Inferior parietal cortex (tissue), 1 donor: ENCODE results near the gene SCGB1D2.
"Not testable (repeated sequence)": the region's sequence is repeated elsewhere in the genome, so short reads cannot be mapped to it uniquely, and the experiment has no call there.

Experiments
- DNase-seq: peaks from one replicate; pipeline ENCODE4 v3.0.0-alpha.2; 2016; ENCODE audit errors: extremely low spot score

SCGB1D2 gene, protein sequence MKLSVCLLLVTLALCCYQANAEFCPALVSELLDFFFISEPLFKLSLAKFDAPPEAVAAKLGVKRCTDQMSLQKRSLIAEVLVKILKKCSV

DNA sequence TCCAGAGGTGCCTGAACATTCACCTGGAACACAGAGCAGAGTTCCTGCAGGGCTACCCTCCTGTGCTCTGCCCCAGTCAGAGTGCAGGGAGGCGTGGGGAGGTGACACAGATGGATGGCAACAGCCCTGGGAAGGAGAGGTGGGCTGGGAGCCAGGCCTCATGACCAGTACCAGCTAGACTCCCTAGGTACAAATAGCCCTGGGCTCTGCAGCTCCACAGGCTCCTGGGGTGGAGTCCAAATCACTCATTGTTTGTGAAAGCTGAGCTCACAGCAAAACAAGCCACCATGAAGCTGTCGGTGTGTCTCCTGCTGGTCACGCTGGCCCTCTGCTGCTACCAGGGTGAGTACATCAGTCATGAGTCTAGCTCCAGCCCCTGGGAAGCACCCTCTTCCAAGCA, at the start of gene SCGB1D2:
Gene SCGB1D2, plus strand, starts transcription at position 219 of the 400 bp plus-strand sequence. Its CDS starts 69 bp downstream, at position 288.
- DNase-seq, result no peak

DNA sequence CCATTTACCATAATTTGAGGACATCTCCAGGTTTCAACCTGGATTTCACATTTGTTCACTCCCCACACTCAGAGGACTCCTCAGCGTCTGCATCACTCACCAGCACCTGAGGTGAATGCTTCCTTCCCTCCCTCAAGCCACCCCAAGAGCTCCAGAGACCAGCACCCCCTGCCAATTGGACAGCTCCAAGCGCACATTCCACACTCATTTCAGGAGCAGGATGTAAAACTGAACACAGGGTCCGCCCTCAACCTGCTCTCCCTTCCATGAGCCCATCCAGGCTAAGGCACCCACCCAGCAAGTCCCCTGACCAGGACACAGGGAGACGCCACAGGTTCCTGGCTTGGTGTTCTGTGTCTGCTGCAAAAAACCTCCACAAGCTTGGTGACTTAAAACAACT, 48.1 kb upstream of the SCGB1D2 start:
- no peak for DNase-seq

DNA sequence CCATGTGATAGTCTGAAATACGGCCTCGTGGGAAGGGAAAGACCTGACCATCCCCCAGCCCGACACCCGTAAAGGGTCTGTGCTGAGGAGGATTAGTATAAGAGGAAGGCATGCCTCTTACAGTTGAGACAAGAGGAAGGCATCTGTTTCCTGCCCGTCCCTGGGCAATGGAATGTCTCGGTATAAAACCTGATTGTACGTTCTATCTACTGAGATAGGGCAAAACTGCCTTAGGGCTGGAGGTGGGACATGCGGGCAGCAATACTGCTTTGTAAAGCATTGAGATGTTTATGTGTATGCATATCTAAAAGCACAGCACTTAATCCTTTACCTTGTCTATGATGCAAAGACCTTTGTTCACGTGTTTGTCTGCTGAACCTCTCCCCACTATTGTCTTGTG, 47.0 kb upstream of the SCGB1D2 start:
- not testable (repeated sequence) for DNase-seq

DNA sequence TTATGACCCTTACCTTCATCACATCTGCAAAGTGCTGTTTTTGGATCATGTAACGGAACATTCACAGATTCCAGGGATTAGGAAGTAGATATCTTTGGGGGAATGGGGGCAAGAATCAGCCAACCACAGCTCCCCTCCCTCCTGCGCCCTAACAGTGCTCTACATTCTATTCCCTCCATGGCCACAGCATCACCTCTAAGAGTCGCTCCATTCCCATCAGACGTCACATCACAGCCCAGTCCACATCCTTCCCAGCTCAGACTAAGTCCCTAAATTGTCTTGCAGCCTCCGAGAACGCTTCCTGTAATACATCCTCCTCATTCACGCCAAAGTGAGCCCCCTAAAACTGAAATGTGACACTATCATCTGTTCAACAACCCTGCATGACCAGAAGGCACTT, 46.1 kb upstream of the SCGB1D2 start:
- no peak for DNase-seq

DNA sequence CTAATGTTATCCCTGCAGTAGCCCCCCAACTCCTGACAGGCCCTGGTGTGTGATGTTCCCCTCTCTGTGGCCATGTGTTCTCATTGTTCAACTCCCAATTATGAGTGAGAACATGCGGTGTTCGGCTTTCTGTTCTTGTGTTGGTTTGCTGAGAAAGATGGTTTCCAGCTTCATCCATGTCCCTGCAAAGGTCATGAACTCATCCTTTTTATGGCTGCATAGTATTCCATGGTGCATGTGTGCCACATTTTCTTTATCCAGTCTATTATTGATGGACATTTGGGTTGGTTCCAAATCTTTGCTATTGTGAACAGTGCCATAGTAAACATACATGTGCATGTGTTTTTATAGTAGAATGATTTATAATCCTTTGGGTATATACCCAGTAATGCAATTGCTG, 44.6 kb upstream of the SCGB1D2 start:
- DNase-seq, result not testable (repeated sequence)

DNA sequence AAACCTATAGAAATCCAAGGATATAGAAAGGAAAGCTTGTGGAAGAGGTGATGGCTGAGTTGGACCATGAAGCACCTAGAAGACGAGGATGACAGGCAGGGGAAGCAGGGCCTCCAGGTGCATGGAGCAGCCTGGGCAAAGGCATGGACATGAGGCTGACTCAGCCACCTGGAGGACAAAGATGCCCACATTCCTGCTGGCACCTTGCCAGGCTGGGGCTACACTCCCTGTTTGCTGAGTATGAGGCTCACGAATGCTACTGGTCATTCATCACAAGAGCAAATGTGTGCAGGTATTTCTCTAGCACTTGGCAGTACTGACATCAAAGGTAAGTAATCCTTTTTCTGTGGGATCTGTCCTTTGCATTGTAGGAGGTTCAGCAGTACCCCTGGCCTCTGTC, 40.7 kb upstream of the SCGB1D2 start:
- DNase-seq, result no peak

DNA sequence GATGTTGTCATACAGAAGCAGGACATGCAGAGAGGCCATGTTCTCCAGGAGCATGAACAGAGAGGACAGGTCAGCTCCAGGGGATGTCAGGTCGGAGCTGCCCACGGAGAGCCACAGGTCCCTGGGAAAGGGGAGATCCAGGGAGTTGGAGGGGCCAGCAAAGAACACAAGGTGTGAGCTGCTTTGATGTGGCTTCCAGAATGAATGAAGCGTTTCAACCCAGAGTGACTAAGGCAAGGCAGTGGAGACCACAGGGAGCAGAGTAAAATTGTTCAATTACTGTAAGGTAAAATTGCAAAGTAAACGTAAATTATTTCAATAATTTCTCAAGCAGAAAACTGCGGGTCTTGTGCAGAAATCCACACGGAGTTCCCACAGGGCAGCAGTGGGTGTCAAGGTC, 39.1 kb upstream of the SCGB1D2 start:
- DNase-seq, result no peak

DNA sequence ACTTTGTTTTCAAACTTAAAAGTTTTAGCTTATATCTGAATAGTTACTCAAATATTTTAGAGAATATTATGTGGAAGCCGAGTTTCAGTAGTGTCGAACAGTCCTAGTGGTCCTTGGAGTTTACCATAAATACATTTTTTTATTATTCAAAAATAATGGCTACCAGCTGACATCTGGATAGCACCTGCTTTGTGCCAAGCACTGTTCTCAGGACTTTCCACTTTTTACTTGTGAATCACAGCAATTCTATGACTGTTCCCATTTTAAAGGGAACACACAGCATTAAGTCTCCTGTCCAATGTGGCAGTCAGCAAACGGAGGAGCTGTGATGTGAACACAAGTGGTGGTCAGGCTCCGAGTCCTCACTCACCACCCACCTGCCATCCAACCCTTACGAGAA, 37.6 kb upstream of the SCGB1D2 start:
- no peak for DNase-seq

DNA sequence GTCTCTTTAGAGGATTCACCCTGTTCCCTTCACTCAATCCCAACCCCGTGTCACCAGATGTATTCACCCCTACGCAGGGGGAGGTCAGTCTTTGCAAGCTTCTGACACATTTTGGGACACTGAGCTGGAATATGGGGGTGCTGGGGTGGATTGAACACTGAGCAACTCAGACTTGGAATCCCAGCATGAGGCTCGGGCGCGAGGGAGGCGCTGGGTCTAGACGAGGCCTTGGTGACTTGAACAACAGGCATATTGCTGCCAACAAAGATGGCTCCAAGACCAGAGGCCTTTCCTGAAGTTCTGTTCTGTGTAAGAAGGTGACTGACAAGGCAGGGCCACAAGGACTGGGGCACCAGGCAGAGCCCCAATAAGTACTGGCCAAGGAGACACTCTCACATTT, 36.6 kb upstream of the SCGB1D2 start:
- DNase-seq, result no peak

DNA sequence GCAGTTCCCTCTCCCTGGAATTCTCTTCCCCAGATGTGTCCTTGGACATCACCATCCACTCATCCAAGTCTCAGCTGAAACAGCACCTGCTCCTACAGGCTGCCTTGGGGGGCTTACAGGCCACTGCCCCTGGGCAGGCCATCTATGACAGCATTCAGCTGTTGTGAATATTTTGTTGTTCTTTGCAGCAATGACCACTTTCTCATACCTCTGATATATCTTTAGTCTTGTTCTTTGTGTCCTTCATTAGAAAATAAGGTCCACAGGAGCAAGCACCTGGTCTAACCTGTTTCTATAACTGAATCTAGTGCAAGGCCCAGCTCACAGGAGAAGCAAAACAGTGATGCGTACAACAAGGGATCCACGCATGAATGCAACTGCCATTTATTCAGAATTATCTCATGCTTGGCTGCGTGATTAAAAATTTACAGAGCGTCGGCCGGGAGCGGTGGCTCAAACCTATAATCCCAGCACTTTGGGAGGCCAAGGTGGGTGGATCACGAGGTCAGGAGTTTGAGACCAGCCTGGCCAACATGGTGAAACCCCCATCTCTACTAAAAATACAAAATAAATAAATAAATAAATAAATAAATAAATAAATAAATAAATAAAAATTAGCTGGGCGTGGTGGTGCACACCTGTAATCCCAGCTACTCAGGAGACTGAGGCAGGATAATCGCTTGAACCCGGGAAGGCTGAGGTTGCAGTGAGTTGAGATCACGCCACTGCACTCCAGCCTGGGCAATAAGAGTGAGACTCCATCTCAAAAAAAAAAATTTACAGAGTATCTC, 35.6 kb upstream of the SCGB1D2 start:
- not testable (repeated sequence) for DNase-seq

DNA sequence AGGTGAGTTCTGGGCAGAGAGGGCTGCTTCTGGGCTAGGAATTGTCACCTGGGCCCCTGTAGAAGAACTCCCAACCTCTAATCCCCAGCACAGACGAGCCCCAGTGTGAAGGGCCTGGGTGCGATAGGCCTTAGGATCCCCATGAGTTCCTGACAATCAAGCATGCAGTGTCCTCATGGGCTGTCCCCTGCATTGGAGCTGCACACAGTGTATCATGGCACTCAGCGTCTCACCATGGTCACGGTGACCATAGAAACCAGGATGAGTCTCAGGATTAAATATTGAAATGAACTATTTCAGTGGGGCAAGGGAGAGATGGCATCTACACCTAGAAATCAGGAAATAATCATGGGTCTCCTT, 33.3 kb upstream of the SCGB1D2 start:
- no peak for DNase-seq

DNA sequence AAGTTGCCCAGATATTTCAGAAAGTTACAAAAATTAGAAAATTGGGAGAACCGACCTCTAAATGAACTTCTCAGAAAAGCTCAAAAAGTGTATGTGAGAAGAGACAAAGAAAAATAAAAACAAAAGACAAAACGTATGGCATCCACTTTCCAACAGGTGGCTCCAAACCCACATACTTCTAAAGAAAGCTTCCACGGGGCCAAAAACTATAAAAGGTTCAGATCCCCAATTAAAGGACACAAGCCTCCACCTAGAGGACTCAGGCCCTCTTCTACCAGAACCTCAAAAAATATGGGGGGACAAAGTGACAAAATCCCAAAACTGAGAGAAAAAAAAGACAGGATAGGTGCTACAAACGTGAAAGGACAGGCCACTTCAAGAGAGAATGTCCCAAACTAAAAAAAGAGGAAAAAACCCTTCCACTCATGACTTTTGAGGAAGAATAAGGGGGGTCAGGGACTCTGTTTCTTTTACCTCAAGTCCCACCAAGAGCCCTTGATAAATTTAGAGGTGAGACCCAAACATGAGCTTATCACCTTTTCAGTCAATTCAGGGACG, 24.8 kb upstream of the SCGB1D2 start:
- DNase-seq, result no peak

DNA sequence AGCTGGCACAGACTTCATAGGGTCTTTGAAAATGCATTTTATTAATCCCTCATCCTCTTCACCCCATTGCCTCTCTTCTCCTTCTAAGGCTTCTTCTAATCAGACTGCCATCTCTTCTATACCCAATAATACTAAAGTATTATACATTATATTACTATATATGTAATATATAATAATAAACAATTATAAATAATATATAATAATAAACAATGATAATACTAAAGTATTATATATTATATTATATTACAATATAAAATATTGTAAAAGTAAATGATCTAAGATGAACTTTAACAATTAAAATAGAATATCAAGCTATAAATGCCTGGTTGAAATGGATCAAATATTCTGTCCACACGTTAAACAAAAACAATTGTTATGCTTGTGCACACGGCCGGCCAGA, 20.5 kb upstream of the SCGB1D2 start:
- no peak for DNase-seq

DNA sequence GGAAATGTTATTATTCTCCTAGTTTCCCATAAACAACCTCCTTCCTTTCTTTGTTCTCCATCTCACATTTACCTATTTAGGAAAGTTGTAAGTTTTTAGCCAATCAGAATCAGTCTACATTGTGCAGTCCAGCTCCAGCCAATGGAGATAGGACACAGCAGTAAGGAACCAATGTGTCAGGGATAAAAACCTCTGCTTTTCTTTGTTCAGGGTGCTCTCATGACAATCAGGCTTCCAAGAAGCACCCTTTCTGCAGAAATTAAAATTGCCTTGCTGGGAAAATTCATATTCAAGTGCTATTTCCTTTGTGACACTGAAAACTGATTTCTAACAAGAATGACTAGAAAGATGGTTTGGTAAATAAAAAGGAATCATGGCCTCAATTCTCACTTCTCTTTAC, 18.9 kb upstream of the SCGB1D2 start:
- DNase-seq, result no peak

DNA sequence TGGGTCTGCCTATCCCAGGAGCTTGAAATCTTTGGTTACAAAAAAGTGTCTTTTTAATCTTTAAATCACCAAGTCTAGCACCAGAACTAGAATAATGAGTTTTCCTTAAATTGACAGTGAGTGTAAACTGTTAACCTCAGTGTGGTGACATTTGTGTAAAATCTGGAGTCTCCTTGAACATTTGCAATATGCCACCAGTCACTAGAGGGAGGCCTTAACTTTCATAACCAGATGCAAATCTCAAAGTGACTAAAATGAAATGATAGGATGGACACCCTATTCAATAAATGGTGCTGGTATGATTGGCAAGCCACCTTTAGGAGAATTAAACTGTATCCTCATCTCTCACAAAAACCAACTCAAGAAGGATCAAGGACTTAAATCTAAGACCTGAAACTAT, 8.3 kb upstream of the SCGB1D2 start:
- DNase-seq, result no peak

DNA sequence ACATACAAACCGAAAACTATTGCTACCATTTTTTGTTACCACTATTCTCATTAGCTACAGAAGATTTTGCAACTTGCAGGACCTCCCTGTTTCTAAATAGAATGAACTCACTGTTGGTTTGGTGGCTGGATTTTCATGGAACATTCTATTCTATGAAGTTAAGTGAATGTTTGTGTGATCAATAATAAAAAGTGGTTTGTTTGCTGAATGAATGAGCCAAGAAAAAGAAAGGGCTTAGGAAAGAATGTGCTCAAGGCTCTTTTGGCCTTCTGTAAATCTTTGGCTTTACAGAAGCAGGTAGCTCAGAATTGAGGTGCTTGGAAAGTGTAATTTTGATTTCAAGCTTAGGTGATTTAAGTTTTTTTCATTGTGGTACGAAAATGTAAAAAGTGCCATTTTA, 5.9 kb upstream of the SCGB1D2 start:
- DNase-seq, result no peak

DNA sequence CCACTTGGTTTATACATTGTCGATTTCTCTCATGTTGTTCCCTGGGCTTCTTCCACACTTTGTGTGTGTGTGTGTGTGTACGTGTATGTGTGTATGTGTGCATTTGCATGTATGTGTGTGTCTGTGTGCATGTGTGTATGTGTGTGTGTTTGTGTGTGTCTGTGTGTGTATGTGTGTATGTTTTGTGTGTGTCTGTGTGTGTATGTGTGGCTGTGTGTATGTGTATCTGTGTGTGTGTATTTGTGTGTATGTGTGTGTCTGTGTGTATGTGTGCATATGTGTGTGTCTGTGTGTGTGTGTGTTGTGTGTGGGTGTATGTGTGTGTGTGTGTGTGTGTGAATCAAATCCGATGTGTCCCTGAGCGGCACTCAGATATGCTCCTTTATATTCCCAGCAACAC, 4.5 kb upstream of the SCGB1D2 start:
- no peak for DNase-seq

DNA sequence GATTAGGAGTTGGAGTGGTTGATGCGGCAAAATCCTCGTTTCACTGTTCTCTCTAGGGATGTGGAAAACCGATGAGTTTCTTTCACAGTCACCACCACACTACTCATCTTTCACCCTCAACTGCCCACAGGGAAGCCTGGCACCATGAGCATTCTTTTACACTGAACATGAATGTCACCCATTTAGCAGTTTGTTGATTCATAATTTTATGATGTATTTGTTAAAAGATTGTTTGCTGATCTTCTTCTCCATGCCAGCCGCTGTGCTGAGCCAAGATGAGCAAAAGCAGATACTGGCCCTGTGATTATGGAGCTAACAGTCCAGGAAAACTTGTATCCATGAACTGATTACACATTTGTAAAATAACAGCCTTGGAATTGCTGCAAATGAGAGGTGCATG, 3.9 kb upstream of the SCGB1D2 start:
- DNase-seq, result no peak

DNA sequence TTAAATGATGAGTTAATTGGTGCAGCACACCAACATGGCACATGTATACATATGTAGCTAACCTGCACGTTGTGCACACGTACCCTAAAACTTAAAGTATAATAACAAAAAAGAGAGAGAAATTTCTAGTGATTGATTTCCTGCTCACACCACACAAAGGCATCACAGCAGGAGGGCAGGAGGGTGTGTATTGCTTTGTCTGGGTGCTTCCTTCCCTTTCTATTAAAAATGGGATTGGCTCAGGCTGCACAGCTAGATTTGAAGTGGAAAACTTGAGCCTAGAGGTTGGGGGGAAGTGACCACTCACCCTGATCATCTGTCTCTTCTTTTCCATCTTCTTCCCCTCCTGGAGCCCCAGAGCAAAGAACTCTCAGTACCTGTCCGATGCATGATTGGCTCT, 944 bp upstream of the SCGB1D2 start:
- no peak for DNase-seq

DNA sequence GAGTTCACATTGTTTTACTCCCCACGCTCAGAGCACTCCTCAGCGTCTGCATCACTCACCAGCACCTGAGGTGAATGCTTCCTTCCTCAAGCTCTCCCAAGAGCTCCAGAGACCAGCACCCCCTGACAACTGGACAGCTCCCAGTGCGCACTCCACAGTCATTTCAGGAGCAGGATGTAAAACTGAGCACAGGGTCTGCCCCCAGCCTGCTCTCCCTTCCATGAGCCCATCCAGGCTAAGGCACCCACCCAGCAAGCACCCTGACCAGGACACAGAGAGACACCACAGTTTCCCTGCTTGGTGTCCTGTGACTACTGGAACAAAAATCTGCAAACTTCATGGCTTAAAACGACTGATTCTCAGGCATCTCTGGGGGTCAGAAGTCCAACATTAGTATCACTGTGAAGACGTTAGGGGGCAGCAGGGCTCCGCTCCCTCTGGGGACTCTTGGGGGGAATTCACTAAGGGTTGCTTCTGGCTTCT, 3.3 kb downstream of the SCGB1D2 start:
- DNase-seq, result no peak

DNA sequence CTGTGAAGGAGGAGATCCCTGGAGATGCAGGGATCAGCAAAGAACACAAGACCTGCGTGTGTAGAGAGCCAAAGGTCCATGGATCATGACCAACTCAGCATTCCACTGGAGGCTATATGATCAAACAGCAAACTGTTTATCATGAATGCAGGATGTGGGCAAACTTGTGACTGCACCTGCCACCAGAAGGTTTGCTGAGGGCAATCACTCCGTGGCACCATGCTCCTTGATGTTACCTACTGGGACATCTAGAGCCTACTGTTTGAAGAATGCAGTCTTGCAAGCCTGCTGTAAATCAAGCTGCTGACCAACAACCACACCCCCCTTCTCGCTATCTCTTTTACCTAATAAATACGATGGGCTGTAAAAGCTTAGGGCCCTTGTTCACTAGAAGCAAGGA, 9.7 kb downstream of the SCGB1D2 start:
- no peak for DNase-seq

DNA sequence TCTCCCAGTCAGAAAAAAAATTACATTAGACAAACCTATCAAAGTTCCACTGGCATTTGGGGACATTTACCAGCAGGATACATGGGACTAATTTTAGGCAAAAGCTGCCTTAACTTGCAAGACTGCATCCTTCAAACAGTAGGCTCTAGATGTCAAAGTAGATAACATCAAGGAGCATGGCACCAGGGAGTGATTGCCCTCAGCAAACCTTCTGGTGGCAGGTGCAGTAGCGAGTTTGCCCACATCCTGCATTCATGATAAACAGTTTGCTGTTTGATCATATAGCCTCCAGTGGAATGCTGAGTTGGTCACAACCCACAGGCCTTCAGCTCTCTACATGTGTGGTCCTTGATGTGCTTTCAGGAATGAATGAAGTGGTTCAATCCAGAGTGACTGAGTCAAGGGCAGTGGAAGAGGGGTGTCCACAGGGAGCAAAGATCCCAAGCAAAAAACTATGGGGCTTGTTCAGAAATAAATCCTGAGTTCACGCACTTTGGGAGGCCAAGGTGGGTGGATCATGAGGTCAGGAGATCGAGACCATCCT, 12.0 kb downstream of the SCGB1D2 start:
- DNase-seq, result no peak

DNA sequence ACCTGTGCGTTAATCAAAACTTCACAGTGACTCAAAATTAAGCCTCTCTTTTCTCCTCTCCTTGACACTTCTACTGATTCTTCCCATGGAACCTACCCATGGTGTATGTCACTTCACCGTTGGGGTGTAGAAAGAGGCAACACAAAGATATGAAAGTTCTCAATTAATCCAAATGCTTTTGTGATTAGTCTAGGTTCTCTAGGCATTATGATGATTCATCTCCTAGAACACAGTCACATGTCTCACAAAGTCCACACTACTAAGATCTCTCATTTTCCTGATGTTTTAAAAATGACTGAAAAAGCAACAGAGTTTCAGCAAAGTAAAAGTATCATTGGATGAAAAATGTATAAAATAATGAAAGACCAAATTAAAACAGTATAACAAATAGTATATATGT, 14.2 kb downstream of the SCGB1D2 start:
- DNase-seq, result no peak
